Ascending aorta (tissue), 2 donors: ENCODE data around the gene HM13. TPM values are rescaled to one million over a fixed set of nuclear protein-coding genes. Genes with fewer than 3 reads are reported as not detected.
"Not testable (repeated sequence)": the region's sequence is repeated elsewhere in the genome, so short reads cannot be mapped to it uniquely, and the experiment has no call there.

Experiments used
- DNase-seq, 2 donors: peaks; one replicate each; pipeline ENCODE4 v3.0.0-alpha.2; 2019; ENCODE audit warnings: low spot score in 2 of 2
- H3K27ac ChIP-seq, 2 donors: fragments of 200-600 bp; sonication (generic); one replicate each; pipeline ENCODE4 v1.5.1; 2016 to 2017; ENCODE audit warnings: mild to moderate bottlenecking in 1 of 2
- H3K27me3 ChIP-seq: fragments of 200-600 bp; sonication (generic); one replicate; pipeline ENCODE4 v1.5.1; 2017
- H3K36me3 ChIP-seq, 2 donors: fragments of 200-600 bp; sonication (generic); one replicate each; pipeline ENCODE4 v1.5.1; 2016
- H3K4me1 ChIP-seq, 2 donors: fragments of 200-600 bp; sonication (generic); one replicate each; pipeline ENCODE4 v1.5.1; 2016 to 2017; ENCODE audit warnings: mild to moderate bottlenecking in 1 of 2
- H3K4me3 ChIP-seq, 2 donors: fragments of 200-600 bp; sonication (generic); one replicate each; pipeline ENCODE4 v1.5.1; 2016 to 2017; ENCODE audit warnings: mild to moderate bottlenecking in 1 of 2
- H3K9me3 ChIP-seq, 2 donors: fragments of 200-600 bp; sonication (generic); one replicate each; pipeline ENCODE4 v1.5.1; 2016
- CTCF ChIP-seq, 3 experiments: fragments of 200-600 bp in 2 of 3; fragments of 450-650 bp in 1 of 3; sonication (generic) in 2 of 3; IDR thresholded peaks; one replicate each; pipeline ENCODE4 v1.5.1; 2016 to 2019; ENCODE audit warnings: antibody characterized with exemption in 3 of 3, mild to moderate bottlenecking in 1 of 3, moderate library complexity in 1 of 3
- intact Hi-C: fragments of 100-400 bp; cut with DNase I; formaldehyde crosslinking; loops from one replicate; pipeline ENCODE4 v1.15.1; 2023
- total RNA-seq: library from RNA; depleted of rRNA; stranded (reverse); fragments of >200 nt; gene quantifications from one replicate; pipeline ENCODE4 v1.1.0, GENCODE V29; 2016

HM13 gene
- total RNA-seq, 1 donor from 2014 or later: 84.9 TPM

GRCh38 chr20:31517373-31517772 is 3.1 kb downstream of the HM13 start:
- Histone ChIP-seq H3K27me3 (no peaks in the 10 kb centered on the region), H3K4me3 (peak overlapping the region in 1 of 2 donors; percentile 16), H3K4me1 (peaks cover 18 to 29% of the 10 kb centered on the region in 2 donors), H3K9me3 (no peaks in the 10 kb centered on the region), H3K27ac (peak overlapping the region in 1 of 2 donors; percentile 21), H3K36me3 (peaks cover 4 to 5% of the 10 kb centered on the region in 2 donors)
- DNase-seq: no peak
- intact Hi-C loops: no loop called here
- TF ChIP-seq CTCF (IDR thresholded peaks at IDR 0.05): no peak

GRCh38 chr20:31521267-31521666 is 7.0 kb downstream of the HM13 start:
- Histone ChIP-seq H3K36me3 (peaks cover 7 to 12% of the 10 kb centered on the region in 2 donors), H3K4me1 (peaks cover 6 to 15% of the 10 kb centered on the region in 2 donors)
- DNase-seq, H3K4me3 ChIP-seq, H3K9me3 ChIP-seq, H3K27me3 ChIP-seq, intact Hi-C loops, H3K27ac ChIP-seq: not testable (repeated sequence)

GRCh38 chr20:31522731-31523130 is 8.5 kb downstream of the HM13 start:
- Histone ChIP-seq H3K36me3 (peaks cover 11 to 23% of the 10 kb centered on the region in 2 donors), H3K27ac (no peak overlapping the region), H3K4me3 (no peak overlapping the region), H3K9me3 (no peaks in the 10 kb centered on the region), H3K27me3 (no peaks in the 10 kb centered on the region), H3K4me1 (no peaks in the 10 kb centered on the region)
- no peak for TF ChIP-seq CTCF (IDR thresholded peaks at IDR 0.05)
- no peak for DNase-seq
- intact Hi-C loops: no loop called here

- peak in 1 of 2 donors; percentile 18 for DNase-seq
- TF ChIP-seq CTCF (IDR thresholded peaks at IDR 0.05): no peak
- H3K4me1 ChIP-seq: no peaks in the 10 kb centered on the region
- H3K27ac ChIP-seq: no peak overlapping the region
- no peaks in the 10 kb centered on the region for H3K27me3 ChIP-seq
- H3K36me3 ChIP-seq: peaks cover 17 to 32% of the 10 kb centered on the region in 2 donors
- intact Hi-C loops: no loop called here
- H3K9me3 ChIP-seq: no peaks in the 10 kb centered on the region
- no peak overlapping the region for H3K4me3 ChIP-seq
These were observed 9.4 kb downstream of the HM13 start for GRCh38 chr20:31523361-31524283.

GRCh38 chr20:31527266-31527665 is 13.0 kb downstream of the HM13 start:
- Histone ChIP-seq H3K4me1 (no peaks in the 10 kb centered on the region), H3K9me3 (no peaks in the 10 kb centered on the region), H3K27ac (no peak overlapping the region), H3K27me3 (no peaks in the 10 kb centered on the region), H3K4me3 (no peak overlapping the region), H3K36me3 (peaks cover 44 to 68% of the 10 kb centered on the region in 2 donors)
- DNase-seq: no peak
- intact Hi-C loops: no loop called here
- TF ChIP-seq CTCF (IDR thresholded peaks at IDR 0.05): no peak

- Histone ChIP-seq H3K9me3 (no peaks in the 10 kb centered on the region), H3K27ac (no peak overlapping the region), H3K4me1 (no peaks in the 10 kb centered on the region), H3K27me3 (no peaks in the 10 kb centered on the region), H3K4me3 (no peak overlapping the region), H3K36me3 (peaks cover 48 to 93% of the 10 kb centered on the region in 2 donors)
- intact Hi-C loops: loop anchor here (5.0 kb wide), 1 partner anchor 427 kb away; no protein-coding TSS in a partner anchor
- DNase-seq: no peak
- no peak for TF ChIP-seq CTCF (IDR thresholded peaks at IDR 0.05)
These were observed 21.1 kb downstream of the HM13 start for GRCh38 chr20:31535298-31535697.
